ENCODE data around the gene GNPTAB.
"Not testable (repeated sequence)": the region's sequence is repeated elsewhere in the genome, so short reads cannot be mapped to it uniquely, and the experiment has no call there.

GNPTAB gene

DNA sequence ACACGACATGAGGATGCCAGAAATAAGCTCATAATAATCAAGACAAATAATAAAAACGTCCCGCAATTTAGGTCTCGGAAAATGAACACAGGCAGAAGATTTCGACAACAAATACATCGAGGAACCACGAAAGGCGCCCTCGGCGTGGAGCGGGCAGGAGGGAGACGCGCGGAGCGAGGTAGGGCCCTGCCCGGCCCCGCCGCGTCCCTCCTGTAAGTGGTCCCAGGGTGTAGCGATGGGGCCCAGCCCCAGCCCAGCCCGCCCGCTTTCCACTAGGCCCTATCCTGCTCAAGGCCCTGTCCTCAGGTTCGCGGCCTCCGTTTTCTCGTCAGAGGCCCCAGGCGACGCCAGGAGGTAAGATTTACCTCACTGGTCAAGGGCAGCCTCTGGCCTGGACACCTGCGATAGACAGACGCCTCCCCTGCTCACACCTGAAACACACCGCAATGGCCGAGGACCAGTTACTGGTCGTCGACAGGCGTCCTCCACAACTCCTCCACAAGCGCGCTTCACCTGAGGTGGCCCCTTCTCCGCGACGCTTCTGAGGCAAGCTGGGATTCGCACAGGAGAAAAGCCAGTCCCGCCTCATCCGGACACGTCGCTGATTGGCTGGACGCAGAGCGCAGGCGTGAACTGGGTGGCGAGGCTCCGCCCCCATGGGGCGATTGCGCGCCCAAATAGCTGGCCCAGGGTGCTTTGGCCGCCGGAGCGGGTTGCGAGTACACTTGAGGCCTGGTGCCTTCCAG, 91.7 kb downstream of the GNPTAB start, which contains the start of gene SYCP3:
Gene SYCP3 (minus strand): TSS at position 543 of the 746 bp plus-strand sequence. CDS start 1,527 bp downstream, outside the sequence.
- DNase-seq (ENCODE audit: low spot score), result no peak
- peaks cover 22% of the 10 kb centered on the region for H3K36me3 ChIP-seq (ENCODE audit: low read depth)
- ATAC-seq (ENCODE audit: low read depth), result no peak
- no peaks in the 10 kb centered on the region for H3K9me3 ChIP-seq (ENCODE audit: severe bottlenecking)
- no peak within 1 kb of the TSS for H3K4me3 ChIP-seq (ENCODE audit: severe bottlenecking)
- no peak within 1 kb of the TSS for H3K27ac ChIP-seq (ENCODE audit: poor library complexity, severe bottlenecking)
- TF ChIP-seq, protein P1, sequence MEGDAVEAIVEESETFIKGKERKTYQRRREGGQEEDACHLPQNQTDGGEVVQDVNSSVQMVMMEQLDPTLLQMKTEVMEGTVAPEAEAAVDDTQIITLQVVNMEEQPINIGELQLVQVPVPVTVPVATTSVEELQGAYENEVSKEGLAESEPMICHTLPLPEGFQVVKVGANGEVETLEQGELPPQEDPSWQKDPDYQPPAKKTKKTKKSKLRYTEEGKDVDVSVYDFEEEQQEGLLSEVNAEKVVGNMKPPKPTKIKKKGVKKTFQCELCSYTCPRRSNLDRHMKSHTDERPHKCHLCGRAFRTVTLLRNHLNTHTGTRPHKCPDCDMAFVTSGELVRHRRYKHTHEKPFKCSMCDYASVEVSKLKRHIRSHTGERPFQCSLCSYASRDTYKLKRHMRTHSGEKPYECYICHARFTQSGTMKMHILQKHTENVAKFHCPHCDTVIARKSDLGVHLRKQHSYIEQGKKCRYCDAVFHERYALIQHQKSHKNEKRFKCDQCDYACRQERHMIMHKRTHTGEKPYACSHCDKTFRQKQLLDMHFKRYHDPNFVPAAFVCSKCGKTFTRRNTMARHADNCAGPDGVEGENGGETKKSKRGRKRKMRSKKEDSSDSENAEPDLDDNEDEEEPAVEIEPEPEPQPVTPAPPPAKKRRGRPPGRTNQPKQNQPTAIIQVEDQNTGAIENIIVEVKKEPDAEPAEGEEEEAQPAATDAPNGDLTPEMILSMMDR (IDR thresholded peaks at IDR 0.05; ENCODE audit: poor library complexity, severe bottlenecking), result no peak
- no peaks in the 10 kb centered on the region for H3K4me1 ChIP-seq (ENCODE audit: insufficient read depth, poor library complexity, severe bottlenecking)
- H3K27me3 ChIP-seq (ENCODE audit: insufficient read depth, poor library complexity, severe bottlenecking), result no peaks in the 10 kb centered on the region

DNA sequence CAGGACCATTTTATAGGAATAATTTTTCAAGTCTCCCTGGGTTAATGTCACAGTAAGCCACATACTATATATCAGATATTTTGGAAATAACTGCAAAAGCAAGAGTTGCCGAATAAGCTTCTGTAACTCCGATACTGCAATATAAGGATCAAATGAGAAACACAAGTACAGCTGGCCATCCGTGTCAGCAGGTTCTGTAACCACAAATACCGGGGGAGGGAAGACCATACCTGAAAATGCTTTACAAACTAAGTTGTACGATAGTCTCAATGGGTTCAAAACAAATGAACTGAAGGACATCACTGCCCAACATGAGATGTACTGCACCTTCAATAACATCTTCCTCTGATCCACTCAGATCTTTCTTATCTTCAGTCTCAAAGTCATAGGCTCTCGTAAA, 93.3 kb downstream of the GNPTAB start:
- no peaks in the 10 kb centered on the region for H3K4me1 ChIP-seq (ENCODE audit: insufficient read depth, poor library complexity, severe bottlenecking)
- H3K36me3 ChIP-seq (ENCODE audit: low read depth), result peaks cover 22% of the 10 kb centered on the region
- TF ChIP-seq, protein P1 (IDR thresholded peaks at IDR 0.05; ENCODE audit: poor library complexity, severe bottlenecking), result no peak
- H3K27me3 ChIP-seq (ENCODE audit: insufficient read depth, poor library complexity, severe bottlenecking), result no peaks in the 10 kb centered on the region
- H3K4me3 ChIP-seq (ENCODE audit: severe bottlenecking), result no peak overlapping the region
- no peak overlapping the region for H3K27ac ChIP-seq (ENCODE audit: poor library complexity, severe bottlenecking)
- DNase-seq (ENCODE audit: low spot score) (no peak), ATAC-seq (ENCODE audit: low read depth) (no peak)
- no peaks in the 10 kb centered on the region for H3K9me3 ChIP-seq (ENCODE audit: severe bottlenecking)

DNA sequence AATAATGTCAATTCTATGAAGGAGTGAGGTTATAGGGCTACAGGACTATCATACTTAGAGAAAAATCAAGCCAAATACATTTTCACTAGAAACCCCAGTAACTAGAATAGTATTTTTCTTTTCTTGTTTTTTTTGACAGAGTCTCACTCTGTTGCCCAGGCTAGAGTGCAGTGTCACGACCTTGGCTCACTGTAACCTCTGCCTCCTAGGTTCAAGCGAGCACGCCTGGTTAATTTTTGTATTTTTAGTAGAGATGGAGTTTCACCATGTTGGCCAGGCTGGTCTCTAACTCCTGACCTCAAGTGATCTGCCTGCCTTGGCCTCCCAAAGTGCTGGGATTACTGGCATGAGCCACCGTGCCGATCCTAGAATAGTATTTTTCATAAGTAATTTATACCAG, 96.3 kb downstream of the GNPTAB start:
- ATAC-seq (ENCODE audit: low read depth); H3K27me3 ChIP-seq (ENCODE audit: insufficient read depth, poor library complexity, severe bottlenecking): not testable (repeated sequence)
- H3K36me3 ChIP-seq (ENCODE audit: low read depth), result peaks cover 18% of the 10 kb centered on the region

DNA sequence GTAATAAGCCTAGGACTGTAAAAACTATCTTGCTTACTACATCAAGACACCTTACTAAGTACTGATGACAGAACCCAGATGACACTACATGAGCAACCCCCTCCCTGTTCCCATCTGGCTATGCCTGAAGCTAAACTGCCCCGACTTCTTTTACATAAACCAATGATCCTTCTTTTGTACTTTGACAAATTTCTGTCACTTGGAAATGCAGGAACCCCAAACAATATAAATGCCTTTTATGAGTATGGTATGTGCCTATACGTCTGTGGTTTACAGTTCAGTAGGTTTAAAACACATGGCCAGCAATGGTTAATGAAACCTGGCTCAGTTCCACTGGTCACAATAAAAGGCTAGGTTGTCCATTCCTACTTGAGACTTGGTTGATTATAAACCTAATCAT, 97.6 kb downstream of the GNPTAB start:
- Histone ChIP-seq H3K36me3 (ENCODE audit: low read depth) (peaks cover 31% of the 10 kb centered on the region), H3K27me3 (ENCODE audit: insufficient read depth, poor library complexity, severe bottlenecking) (no peaks in the 10 kb centered on the region), H3K4me3 (ENCODE audit: severe bottlenecking) (no peak overlapping the region), H3K4me1 (ENCODE audit: insufficient read depth, poor library complexity, severe bottlenecking) (no peaks in the 10 kb centered on the region), H3K9me3 (ENCODE audit: severe bottlenecking) (no peaks in the 10 kb centered on the region), H3K27ac (ENCODE audit: poor library complexity, severe bottlenecking) (no peak overlapping the region)
- ATAC-seq (ENCODE audit: low read depth) (no peak), DNase-seq (ENCODE audit: low spot score) (no peak)
- TF ChIP-seq, protein P1 (IDR thresholded peaks at IDR 0.05; ENCODE audit: poor library complexity, severe bottlenecking), result no peak

More for the DNA sequence above, 96.3 kb downstream of the GNPTAB start:
- not testable (repeated sequence) for H3K27ac ChIP-seq (ENCODE audit: poor library complexity, severe bottlenecking); DNase-seq (ENCODE audit: low spot score); H3K4me3 ChIP-seq (ENCODE audit: severe bottlenecking); H3K4me1 ChIP-seq (ENCODE audit: insufficient read depth, poor library complexity, severe bottlenecking); H3K9me3 ChIP-seq (ENCODE audit: severe bottlenecking)

DNA sequence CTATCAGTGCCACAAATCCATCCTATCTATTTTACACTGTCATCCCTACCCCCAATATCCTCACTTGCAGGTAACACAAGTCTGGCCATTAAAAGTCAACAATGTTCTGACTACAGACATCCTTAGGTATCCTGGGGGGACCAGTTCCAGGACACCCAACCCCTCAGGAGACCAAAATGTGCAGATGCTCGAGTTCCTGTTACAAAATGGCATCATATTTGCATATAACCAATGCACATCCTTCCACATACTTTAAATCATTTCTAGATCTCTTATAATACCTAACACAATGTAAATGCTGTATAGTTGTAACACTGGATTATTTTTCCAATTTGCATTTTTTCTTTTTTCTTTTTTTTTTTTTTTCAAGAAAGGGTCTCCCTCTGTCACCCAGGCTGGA, 98.4 kb downstream of the GNPTAB start:
- Histone ChIP-seq H3K27me3 (ENCODE audit: insufficient read depth, poor library complexity, severe bottlenecking) (no peaks in the 10 kb centered on the region), H3K4me3 (ENCODE audit: severe bottlenecking) (no peak overlapping the region), H3K9me3 (ENCODE audit: severe bottlenecking) (no peaks in the 10 kb centered on the region), H3K4me1 (ENCODE audit: insufficient read depth, poor library complexity, severe bottlenecking) (no peaks in the 10 kb centered on the region), H3K36me3 (ENCODE audit: low read depth) (peaks cover 33% of the 10 kb centered on the region), H3K27ac (ENCODE audit: poor library complexity, severe bottlenecking) (no peak overlapping the region)
- DNase-seq (ENCODE audit: low spot score) (no peak), ATAC-seq (ENCODE audit: low read depth) (no peak)
- TF ChIP-seq, protein P1 (IDR thresholded peaks at IDR 0.05; ENCODE audit: poor library complexity, severe bottlenecking), result no peak
